Measurements from ENCODE around the gene PPP1R14C.

Gene PPP1R14C

GRCh38 chr6:150209415-150209814 is 66.6 kb downstream of the PPP1R14C start:
- TF ChIP-seq CTCF (IDR thresholded peaks at IDR 0.05; ENCODE audit: low read depth, low read length): no peak
- DNase-seq: no peak
- no peaks in the 10 kb centered on the region for H3K9me3 ChIP-seq
- H3K4me1 ChIP-seq: no peaks in the 10 kb centered on the region
- peaks cover 4% of the 10 kb centered on the region; the same call in 1 of the 2 replicates for H3K27me3 ChIP-seq
- H3K4me3 ChIP-seq (ENCODE audit: low read depth, low read length): no peak overlapping the region
- no peaks in the 10 kb centered on the region for H3K36me3 ChIP-seq

GRCh38 chr6:150211700-150212511 is 69.1 kb downstream of the PPP1R14C start:
- no peaks in the 10 kb centered on the region for H3K36me3 ChIP-seq
- no peak for TF ChIP-seq CTCF (IDR thresholded peaks at IDR 0.05; ENCODE audit: low read depth, low read length)
- DNase-seq: no peak

GRCh38 chr6:150212778-150213177 is 69.9 kb downstream of the PPP1R14C start:
- 0 out of 2 replicates have a peak, but pooled peaks cover 4% of the 10 kb centered on the region for H3K27me3 ChIP-seq
- H3K4me3 ChIP-seq (ENCODE audit: low read depth, low read length): no peak overlapping the region
- H3K9me3 ChIP-seq: no peaks in the 10 kb centered on the region
- no peaks in the 10 kb centered on the region for H3K4me1 ChIP-seq
- no peaks in the 10 kb centered on the region for H3K36me3 ChIP-seq
- TF ChIP-seq CTCF (IDR thresholded peaks at IDR 0.05; ENCODE audit: low read depth, low read length): no peak
- no peak for DNase-seq

More at GRCh38 chr6:150211700-150212511, 69.1 kb downstream of the PPP1R14C start:
- Histone ChIP-seq H3K9me3 (no peaks in the 10 kb centered on the region), H3K4me1 (no peaks in the 10 kb centered on the region), H3K27me3 (peaks cover 6% of the 10 kb centered on the region; the same call in 1 of the 2 replicates), H3K4me3 (ENCODE audit: low read depth, low read length) (no peak overlapping the region)

- no peak for DNase-seq
- H3K9me3 ChIP-seq: no peaks in the 10 kb centered on the region
- H3K27me3 ChIP-seq: 0 out of 2 replicates have a peak, but pooled peaks cover 2% of the 10 kb centered on the region
- H3K4me1 ChIP-seq: no peaks in the 10 kb centered on the region
- no peak overlapping the region for H3K4me3 ChIP-seq (ENCODE audit: low read depth, low read length)
- TF ChIP-seq CTCF (IDR thresholded peaks at IDR 0.05; ENCODE audit: low read depth, low read length): no peak
- no peaks in the 10 kb centered on the region for H3K36me3 ChIP-seq
Measured at GRCh38 chr6:150213301-150213700, 70.5 kb downstream of the PPP1R14C start.

- no peak for DNase-seq
- Histone ChIP-seq H3K9me3 (no peaks in the 10 kb centered on the region), H3K4me1 (no peaks in the 10 kb centered on the region), H3K4me3 (ENCODE audit: low read depth, low read length) (no peak overlapping the region), H3K27me3 (0 out of 2 replicates have a peak, but pooled peaks cover 2% of the 10 kb centered on the region), H3K36me3 (no peaks in the 10 kb centered on the region)
- TF ChIP-seq CTCF (IDR thresholded peaks at IDR 0.05; ENCODE audit: low read depth, low read length): no peak
Measured at GRCh38 chr6:150214310-150214709, 71.5 kb downstream of the PPP1R14C start.
